Stimulated activated CD4-positive, alpha-beta T cell treated with anti-CD3 and anti-CD28 coated beads, Interleukin-15, amount 100 ng/mL, for 24 hours (primary cell): ENCODE results near the gene KRT14.
"Not testable (repeated sequence)": the region's sequence is repeated elsewhere in the genome, so short reads cannot be mapped to it uniquely, and the experiment has no call there.

ENCODE experiments used
- DNase-seq: peaks from one replicate; pipeline ENCODE4 v3.0.0-alpha.2; 2020

Gene KRT14

GRCh38 chr17:41544491-41544892 is 42.2 kb downstream of the KRT14 start:
- DNase-seq = no peak

- not testable (repeated sequence) for DNase-seq
Measured at GRCh38 chr17:41542786-41543185, 43.9 kb downstream of the KRT14 start.

- no peak for DNase-seq
Measured at GRCh38 chr17:41542357-41542756, 44.3 kb downstream of the KRT14 start.

GRCh38 chr17:41540921-41541625 is 45.6 kb downstream of the KRT14 start:
- DNase-seq = no peak

- no peak for DNase-seq
Measured at GRCh38 chr17:41539979-41540701, 46.6 kb downstream of the KRT14 start.

GRCh38 chr17:41539071-41539492 is 47.6 kb downstream of the KRT14 start:
- no peak for DNase-seq

GRCh38 chr17:41538565-41538991 is 48.1 kb downstream of the KRT14 start:
- DNase-seq = no peak

- DNase-seq = no peak
Measured at GRCh38 chr17:41537990-41538389, 48.7 kb downstream of the KRT14 start.

- no peak for DNase-seq
Measured at GRCh38 chr17:41537614-41537954, 49.1 kb downstream of the KRT14 start.

GRCh38 chr17:41536741-41537613 is 49.7 kb downstream of the KRT14 start:
- no peak for DNase-seq

GRCh38 chr17:41535764-41536481 is 50.8 kb downstream of the KRT14 start:
- no peak for DNase-seq

GRCh38 chr17:41534899-41535546 is 51.7 kb downstream of the KRT14 start:
- DNase-seq = no peak

- no peak for DNase-seq
Measured at GRCh38 chr17:41533613-41534012, 53.1 kb downstream of the KRT14 start.

GRCh38 chr17:41532947-41533570 is 53.6 kb downstream of the KRT14 start:
- no peak for DNase-seq
